SK-N-MC (cell line): ENCODE data around the gene NEURL1.
A peak's percentile ranks its signal among the peaks of the same experiment; 100 is the strongest.

Experiments used
- DNase-seq: peaks from one replicate; pipeline ENCODE4 v3.0.0-alpha.2; 2011; ENCODE audit warnings: low read depth, low spot score
- H3K27ac ChIP-seq: fragments of 200-600 bp; sonication (generic); 2 replicates; pipeline ENCODE4 v1.5.1; 2016; ENCODE audit warnings: mixed run types
- H3K36me3 ChIP-seq: fragments of 200-600 bp; sonication (generic); 2 replicates; pipeline ENCODE4 v1.6.1; 2017; ENCODE audit warnings: antibody characterized with exemption, low read length, mixed read lengths; ENCODE audit not compliant: insufficient read depth
- H3K4me3 ChIP-seq: fragments of 200-600 bp; sonication (generic); 2 replicates; pipeline ENCODE4 v1.5.1; 2016
- H3K9ac ChIP-seq: fragments of 200-600 bp; sonication (generic); 2 replicates; pipeline ENCODE4 v1.8.0; 2017; ENCODE audit warnings: mixed run types, mixed read lengths; ENCODE audit not compliant: insufficient read length
- H3K9me3 ChIP-seq: fragments of 200-600 bp; sonication (generic); 2 replicates; pipeline ENCODE4 v1.6.1; 2017; ENCODE audit warnings: low read depth, mild to moderate bottlenecking, antibody characterized with exemption, low read length, moderate library complexity, mixed read lengths
- EZH2 ChIP-seq: fragments of 200-600 bp; sonication (generic); IDR thresholded peaks from one replicate; pipeline ENCODE4 v1.6.1; 2017; ENCODE audit warnings: antibody characterized with exemption
- FOXP2 ChIP-seq: optimal IDR thresholded peaks from 2 replicates; pipeline ENCODE3; 2011; ENCODE audit warnings: mild to moderate bottlenecking, moderate library complexity; ENCODE audit not compliant: insufficient read depth; ENCODE audit errors: extremely low read length, control extremely low read depth
- POLR2AphosphoS5 ChIP-seq: IDR thresholded peaks from 2 replicates; pipeline ENCODE4 v1.6.1; 2012; ENCODE audit warnings: mild to moderate bottlenecking, low read depth, low read length, borderline replicate concordance

The NEURL1 gene

DNA sequence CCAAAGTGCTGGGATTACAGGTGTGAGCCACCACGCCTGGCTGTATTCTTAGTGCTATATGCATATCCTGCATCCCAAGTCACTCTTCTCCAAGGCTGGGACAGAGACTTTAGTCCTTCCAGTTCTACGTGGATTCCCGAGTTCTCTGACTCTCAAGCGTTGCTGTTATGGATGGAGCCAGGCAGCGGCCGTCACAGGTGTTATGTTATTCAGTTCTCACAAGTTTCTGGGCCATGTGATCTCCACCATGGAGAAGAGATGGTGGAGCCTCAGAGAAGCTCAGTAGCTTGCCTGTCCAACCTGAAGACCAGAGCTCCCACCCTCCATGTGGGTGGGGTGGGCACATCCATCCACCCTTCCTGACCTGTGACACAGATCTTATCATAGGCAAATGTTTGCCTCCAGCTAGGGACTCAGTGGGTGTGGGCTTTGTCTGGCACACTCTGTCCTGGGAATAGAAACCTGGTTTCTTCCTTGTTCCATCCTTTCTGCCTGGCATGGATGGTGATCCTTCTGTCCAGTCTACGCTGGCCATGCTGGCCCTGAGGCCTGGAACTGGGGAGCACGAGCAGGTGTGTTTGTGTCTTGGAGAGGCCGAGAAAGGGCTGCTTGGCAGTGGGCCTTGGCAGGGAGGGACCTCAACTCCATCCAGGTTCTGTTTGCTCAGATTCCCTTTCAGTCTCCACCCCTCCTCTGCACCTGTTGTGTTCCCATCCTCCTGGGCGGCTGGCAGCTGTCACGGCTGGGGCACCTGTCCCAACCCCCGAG, 55.3 kb downstream of the NEURL1 start:
- TF ChIP-seq POLR2AphosphoS5 (no peak), FOXP2 (no peak), EZH2 (no peak)
- no peak for DNase-seq
- Histone ChIP-seq H3K4me3 (no peak overlapping the region), H3K9ac (no peak overlapping the region), H3K9me3 (no peaks in the 10 kb centered on the region), H3K27ac (no peak overlapping the region), H3K36me3 (no peaks in the 10 kb centered on the region)

DNA sequence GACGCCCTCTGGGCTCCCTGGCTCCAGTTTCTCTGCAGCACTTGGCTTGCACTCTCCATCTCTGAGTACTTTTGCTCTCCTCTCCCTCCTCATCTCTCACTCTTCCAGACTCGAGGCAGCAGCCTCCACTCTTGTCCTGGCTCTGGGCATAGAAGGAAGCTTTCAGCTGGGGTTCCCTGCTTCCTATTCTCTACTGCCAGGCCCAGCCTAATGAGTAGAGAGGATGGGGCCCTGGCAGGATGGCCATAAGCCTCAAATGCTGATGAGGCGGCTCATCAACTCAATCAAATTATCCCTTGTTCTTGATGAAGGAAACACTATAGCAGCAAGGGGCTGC, 55.8 kb downstream of the NEURL1 start:
- H3K4me3 ChIP-seq: no peak overlapping the region
- no peak overlapping the region for H3K9ac ChIP-seq
- DNase-seq: no peak
- H3K9me3 ChIP-seq: no peaks in the 10 kb centered on the region
- H3K27ac ChIP-seq: no peak overlapping the region
- no peak for TF ChIP-seq EZH2
- TF ChIP-seq FOXP2: no peak
- no peak for TF ChIP-seq POLR2AphosphoS5
- H3K36me3 ChIP-seq: no peaks in the 10 kb centered on the region

DNA sequence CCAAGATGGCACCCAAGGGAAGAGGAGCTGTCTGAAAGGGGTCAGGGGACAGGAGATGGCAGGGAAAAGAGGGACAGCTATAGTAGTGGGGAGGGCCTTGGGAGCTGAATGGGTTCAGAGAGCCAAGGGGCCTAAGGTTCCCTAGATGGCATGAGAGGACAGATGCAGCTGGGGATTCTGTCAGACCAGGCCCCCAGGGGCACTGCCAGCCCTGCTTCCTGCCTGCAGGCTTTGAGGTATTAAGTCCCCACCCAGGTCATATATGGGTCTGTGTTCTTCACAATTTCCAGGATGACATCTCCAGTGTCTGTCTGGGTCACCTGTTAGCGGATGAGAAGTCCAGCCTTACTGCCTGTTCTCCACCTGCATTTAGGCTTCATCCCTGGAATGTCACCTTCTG, 56.7 kb downstream of the NEURL1 start:
- TF ChIP-seq POLR2AphosphoS5 (no peak), EZH2 (no peak), FOXP2 (no peak)
- H3K36me3 ChIP-seq: no peaks in the 10 kb centered on the region

GRCh38 chr10:103551619-103552602, 58.4 kb downstream of the NEURL1 start:
- Histone ChIP-seq H3K27ac (no peak overlapping the region), H3K9me3 (no peaks in the 10 kb centered on the region), H3K36me3 (no peaks in the 10 kb centered on the region), H3K4me3 (no peak overlapping the region), H3K9ac (no peak overlapping the region)
- no peak for DNase-seq
- TF ChIP-seq EZH2 (no peak), POLR2AphosphoS5 (no peak), FOXP2 (no peak)

More for the DNA sequence above, 56.7 kb downstream of the NEURL1 start:
- Histone ChIP-seq H3K27ac (no peak overlapping the region), H3K4me3 (no peak overlapping the region), H3K9me3 (no peaks in the 10 kb centered on the region), H3K9ac (no peak overlapping the region)
- DNase-seq: no peak

- H3K9ac ChIP-seq: no peak overlapping the region
- H3K9me3 ChIP-seq: no peaks in the 10 kb centered on the region
- DNase-seq: no peak
- H3K36me3 ChIP-seq: no peaks in the 10 kb centered on the region
- no peak overlapping the region for H3K27ac ChIP-seq
- no peak overlapping the region for H3K4me3 ChIP-seq
- TF ChIP-seq POLR2AphosphoS5 (no peak), FOXP2 (no peak), EZH2 (no peak)
Measured at GRCh38 chr10:103552856-103553742, 59.6 kb downstream of the NEURL1 start.

DNA sequence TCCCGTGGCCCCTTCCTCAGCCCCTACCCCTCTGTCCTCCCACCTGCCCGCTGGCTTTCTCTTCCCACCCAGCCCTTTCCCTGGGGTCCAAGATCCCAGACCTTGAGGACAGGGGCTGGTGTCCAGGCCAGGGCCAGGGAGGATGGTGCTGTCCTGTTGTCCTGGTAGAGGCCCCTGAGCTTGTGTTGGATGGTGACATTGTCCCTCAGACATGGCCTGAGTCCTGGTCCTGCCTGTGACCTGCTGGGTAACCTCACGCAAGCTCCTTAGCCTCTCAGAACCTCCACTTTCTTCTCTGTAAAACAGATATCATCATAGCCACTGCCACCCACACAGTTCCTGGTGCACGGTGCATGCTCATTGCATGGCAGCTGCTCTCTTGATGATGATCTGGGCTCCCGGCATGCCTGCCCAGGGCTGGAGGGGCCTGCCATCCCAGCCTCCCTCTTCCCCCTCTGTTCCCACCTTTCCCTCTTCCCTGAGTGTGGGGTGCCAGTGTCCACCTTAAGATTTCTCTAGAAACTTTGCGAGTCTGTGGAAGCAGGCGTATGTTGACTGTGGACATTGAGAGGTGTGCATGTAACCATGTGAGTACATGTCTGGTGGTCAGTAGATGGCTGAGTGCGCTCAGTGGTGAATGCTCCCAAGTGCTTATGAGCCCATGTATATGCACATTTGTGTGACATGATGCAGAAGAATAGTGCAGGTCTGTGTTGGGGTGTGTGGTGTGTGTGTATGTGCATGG, 60.4 kb downstream of the NEURL1 start:
- Histone ChIP-seq H3K9me3 (no peaks in the 10 kb centered on the region), H3K9ac (no peak overlapping the region), H3K4me3 (no peak overlapping the region), H3K36me3 (no peaks in the 10 kb centered on the region), H3K27ac (no peak overlapping the region)
- DNase-seq: no peak
- no peak for TF ChIP-seq POLR2AphosphoS5

DNA sequence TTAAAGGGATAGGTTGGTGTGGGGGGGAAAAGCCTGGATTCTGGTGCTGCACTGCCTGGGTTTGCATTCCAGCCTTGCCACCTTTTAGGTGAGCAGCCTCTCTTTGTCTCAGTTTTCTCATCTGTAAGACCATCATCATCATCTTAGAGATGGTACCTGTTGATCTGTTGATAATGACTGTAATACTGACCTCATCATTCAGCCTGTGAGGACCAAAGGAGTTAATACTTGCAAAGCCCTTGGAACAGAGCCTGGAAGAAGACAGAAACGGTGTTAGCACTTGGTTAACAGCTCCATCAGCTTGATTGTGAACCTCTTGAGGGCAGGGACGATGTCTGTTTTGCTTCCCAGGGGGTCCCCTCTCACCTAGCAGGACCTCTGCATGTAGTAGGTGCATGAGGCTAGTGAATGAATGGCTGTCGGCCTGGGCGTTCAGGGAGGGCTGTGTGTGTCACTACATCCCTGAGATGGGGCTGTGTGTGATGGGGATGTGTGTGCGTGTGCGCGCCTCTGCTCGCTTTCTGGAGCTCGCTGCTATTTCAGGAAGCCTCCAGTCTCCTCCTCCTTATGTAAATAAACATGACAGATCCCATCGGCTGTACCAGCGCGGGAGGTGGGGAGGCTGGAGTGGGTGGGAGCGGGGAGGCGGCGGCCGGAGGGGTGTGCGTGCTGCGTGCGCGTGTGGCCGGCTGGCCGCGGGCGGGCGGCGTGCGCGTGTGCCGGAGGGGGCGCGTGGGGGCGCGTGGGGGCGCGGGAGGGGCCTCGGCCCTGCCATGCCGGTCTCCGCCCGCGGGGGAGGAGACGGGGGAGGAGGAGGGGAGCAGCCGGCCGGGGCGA, 61.2 kb downstream of the NEURL1 start:
- no peak for DNase-seq
- H3K36me3 ChIP-seq: no peaks in the 10 kb centered on the region
- peak overlapping the region; percentile 45; the same call in 1 of the 2 replicates for H3K4me3 ChIP-seq
- no peak overlapping the region for H3K9ac ChIP-seq
- TF ChIP-seq FOXP2: no peak
- TF ChIP-seq EZH2: no peak
- no peak for TF ChIP-seq POLR2AphosphoS5
- no peaks in the 10 kb centered on the region for H3K9me3 ChIP-seq
- no peak overlapping the region for H3K27ac ChIP-seq
